H1 (cell line): Measurements from ENCODE around the gene BAZ2A.
A peak's percentile ranks its signal among the peaks of the same experiment; 100 is the strongest.

ENCODE experiments used
- CTCF ChIP-seq, 3 experiments: IDR thresholded peaks; 1 replicate in 2 of 3; 2 replicates in 1 of 3; pipeline versions ENCODE4 v1.5.1 to v1.6.1; 2011; ENCODE audit warnings: low read length in 3 of 3, mild to moderate bottlenecking in 3 of 3, inconsistent platforms in 2 of 3, low read depth in 1 of 3, moderate library complexity in 1 of 3; ENCODE audit not compliant: insufficient read depth in 1 of 3; ENCODE audit errors: control extremely low read depth in 1 of 3
- EP300 ChIP-seq, 2 experiments: IDR thresholded peaks; 1 replicate in 1 of 2; 2 replicates in 1 of 2; pipeline ENCODE4 v1.6.1; 2011 to 2012; ENCODE audit warnings: low read depth in 2 of 2, low read length in 2 of 2, mild to moderate bottlenecking in 2 of 2, borderline replicate concordance in 1 of 2, inconsistent platforms in 1 of 2, moderate library complexity in 1 of 2
- EZH2 ChIP-seq: fragments of 200-600 bp; sonication (generic); IDR thresholded peaks from 2 replicates; pipeline ENCODE4 v1.7.1; 2012; ENCODE audit warnings: low read depth, mild to moderate bottlenecking, moderate library complexity, low read length, inconsistent platforms; ENCODE audit not compliant: severe bottlenecking
- POLR2A ChIP-seq, 2 experiments: IDR thresholded peaks; 1 replicate in 1 of 2; 2 replicates in 1 of 2; pipeline ENCODE4 v1.6.1; 2011; ENCODE audit warnings: low read depth in 2 of 2, low read length in 2 of 2, mild to moderate bottlenecking in 2 of 2; ENCODE audit errors: control extremely low read depth in 1 of 2
- POLR2AphosphoS5 ChIP-seq: IDR thresholded peaks from 2 replicates; pipeline ENCODE4 v1.6.1; 2011; ENCODE audit warnings: low read depth, low read length
- RFX5 ChIP-seq: IDR thresholded peaks from 2 replicates; pipeline ENCODE4 v1.6.1; 2011; ENCODE audit warnings: low read depth, low read length, improper control_type of control experiment, borderline replicate concordance
- RXRA ChIP-seq: IDR thresholded peaks from 2 replicates; pipeline ENCODE4 v1.6.1; 2011; ENCODE audit warnings: low read depth, mild to moderate bottlenecking, low read length, moderate library complexity; ENCODE audit not compliant: insufficient read depth
- SIRT6 ChIP-seq: IDR thresholded peaks from one replicate; pipeline ENCODE4 v1.7.1; 2012; ENCODE audit warnings: low read length, inconsistent platforms
- SP2 ChIP-seq: IDR thresholded peaks from 2 replicates; pipeline ENCODE4 v1.6.1; 2012; ENCODE audit warnings: mild to moderate bottlenecking, low read length, inconsistent platforms
- TBP ChIP-seq: IDR thresholded peaks from 2 replicates; pipeline ENCODE4 v1.6.1; 2011; ENCODE audit warnings: low read depth, low read length, improper control_type of control experiment
- ZNF274 ChIP-seq: IDR thresholded peaks from 2 replicates; pipeline ENCODE4 v1.7.0; 2012; ENCODE audit warnings: low read length, borderline replicate concordance; ENCODE audit errors: extremely low read depth

GRCh38 chr12:56635806-56636674 is 5.9 kb upstream of the BAZ2A start:
- TF ChIP-seq CTCF (IDR thresholded peaks at IDR 0.05; ENCODE audit: control extremely low read depth in 1 of 3, insufficient read depth in 1 of 3, low read depth in 1 of 3, low read length in 3 of 3) (no peak), EP300 (IDR thresholded peaks at IDR 0.05; ENCODE audit: borderline replicate concordance in 1 of 2, low read depth in 2 of 2, low read length in 2 of 2) (no peak), POLR2A (IDR thresholded peaks at IDR 0.05; ENCODE audit: control extremely low read depth in 1 of 2, low read depth in 2 of 2, low read length in 2 of 2) (no peak; a peak in 1 of 3 replicates), RXRA (no peak), SIRT6 (no peak), POLR2AphosphoS5 (peak; percentile 23), TBP (no peak), SP2 (no peak), RFX5 (no peak), EZH2 (no peak), ZNF274 (no peak)
